GM19397 (cell line): ENCODE measurements around the gene COL6A1.

Experiments used
- ATAC-seq: cut with Tn5 transposase; IDR thresholded peaks from one replicate; pipeline ENCODE4 v1.9.1; 2021; ENCODE audit warnings: mild to moderate bottlenecking, moderate library complexity; ENCODE audit not compliant: unreplicated experiment

The COL6A1 gene

GRCh38 chr21:45981151-45982091 lies at the start of gene COL6A1:
TSS of gene COL6A1 (plus strand) at chr21:45981770. CDS start at chr21:45981851, 81 bp downstream.
- no peak for ATAC-seq

- no peak for ATAC-seq
Measured at GRCh38 chr21:45932922-45933502, 48.6 kb upstream of the COL6A1 start.

GRCh38 chr21:45934085-45934484 lies 47.5 kb upstream of the COL6A1 start:
- no peak for ATAC-seq

GRCh38 chr21:45934554-45934953 lies 47.0 kb upstream of the COL6A1 start:
- no peak for ATAC-seq

- ATAC-seq: no peak
Measured at GRCh38 chr21:45935628-45936027, 45.9 kb upstream of the COL6A1 start.

GRCh38 chr21:45937721-45938452 lies 43.7 kb upstream of the COL6A1 start:
- ATAC-seq: no peak

GRCh38 chr21:45938453-45938755 lies 43.2 kb upstream of the COL6A1 start:
- no peak for ATAC-seq

- no peak for ATAC-seq
Measured at GRCh38 chr21:45938811-45939520, 42.6 kb upstream of the COL6A1 start.

GRCh38 chr21:45939521-45940045 lies 42.0 kb upstream of the COL6A1 start:
- ATAC-seq: no peak

- ATAC-seq: no peak
Measured at GRCh38 chr21:45940091-45940490, 41.5 kb upstream of the COL6A1 start.

GRCh38 chr21:45940621-45941337 lies 40.8 kb upstream of the COL6A1 start:
- no peak for ATAC-seq

- no peak for ATAC-seq
Measured at GRCh38 chr21:45941338-45941710, 40.2 kb upstream of the COL6A1 start.

GRCh38 chr21:45941717-45942546 lies 39.6 kb upstream of the COL6A1 start:
- ATAC-seq: no peak

- no peak for ATAC-seq
Measured at GRCh38 chr21:45942755-45943629, 38.6 kb upstream of the COL6A1 start.

- no peak for ATAC-seq
Measured at GRCh38 chr21:45943630-45944540, 37.7 kb upstream of the COL6A1 start.

GRCh38 chr21:45944601-45945000 lies 37.0 kb upstream of the COL6A1 start:
- no peak for ATAC-seq

- ATAC-seq: no peak
Measured at GRCh38 chr21:45945066-45945867, 36.3 kb upstream of the COL6A1 start.
